Immature natural killer cell (primary cell): Measurements from ENCODE around the gene SLC24A3. TPM values are rescaled to one million over a fixed set of nuclear protein-coding genes. Genes with fewer than 3 reads are reported as not detected.

ENCODE experiments used
- DNase-seq, 3 donors: peaks; one replicate each; pipeline ENCODE4 v3.0.0; 2022; ENCODE audit warnings: mixed read lengths in 1 of 3
- H3K27ac Mint-ChIP-seq, 6 donors: one replicate each; pipeline ENCODE4 v1.8.0; 2020; ENCODE audit warnings: mixed read lengths in 6 of 6, mild to moderate bottlenecking in 5 of 6, inconsistent platforms in 4 of 6, moderate library complexity in 3 of 6
- H3K27me3 Mint-ChIP-seq, 3 donors: one replicate each; pipeline ENCODE4 v1.8.0; 2020 to 2021; ENCODE audit warnings: low read depth in 3 of 3, mild to moderate bottlenecking in 3 of 3, mixed read lengths in 3 of 3, moderate library complexity in 3 of 3, inconsistent platforms in 1 of 3
- H3K36me3 Mint-ChIP-seq, 3 donors: one replicate each; pipeline ENCODE4 v1.8.0; 2020; ENCODE audit warnings: mixed read lengths in 3 of 3, inconsistent platforms in 2 of 3, mild to moderate bottlenecking in 2 of 3
- H3K4me1 Mint-ChIP-seq, 2 donors: one replicate each; pipeline ENCODE4 v1.8.0; 2020; ENCODE audit warnings: inconsistent platforms in 2 of 2, mild to moderate bottlenecking in 2 of 2, mixed read lengths in 2 of 2, moderate library complexity in 1 of 2
- H3K4me3 Mint-ChIP-seq, 5 donors: one replicate each; pipeline ENCODE4 v1.8.0; 2020; ENCODE audit warnings: mild to moderate bottlenecking in 5 of 5, mixed read lengths in 5 of 5, inconsistent platforms in 3 of 5, moderate library complexity in 3 of 5
- H3K9me3 Mint-ChIP-seq, 6 donors: one replicate each; pipeline ENCODE4 v1.8.0; 2020; ENCODE audit warnings: mild to moderate bottlenecking in 6 of 6, mixed read lengths in 6 of 6, inconsistent platforms in 4 of 6, moderate library complexity in 3 of 6
- polyA plus RNA-seq, 3 donors: library from polyadenylated mRNA; unstranded; fragments of 300-500 nt; fragmentation: Illumina TruSeq; gene quantifications; one replicate each; pipeline ENCODE4 v1.2.3, GENCODE V29; 2021

SLC24A3 gene
- polyA plus RNA-seq, 3 donors from 2014 or later: 0.10 TPM; not detected in 2

DNA sequence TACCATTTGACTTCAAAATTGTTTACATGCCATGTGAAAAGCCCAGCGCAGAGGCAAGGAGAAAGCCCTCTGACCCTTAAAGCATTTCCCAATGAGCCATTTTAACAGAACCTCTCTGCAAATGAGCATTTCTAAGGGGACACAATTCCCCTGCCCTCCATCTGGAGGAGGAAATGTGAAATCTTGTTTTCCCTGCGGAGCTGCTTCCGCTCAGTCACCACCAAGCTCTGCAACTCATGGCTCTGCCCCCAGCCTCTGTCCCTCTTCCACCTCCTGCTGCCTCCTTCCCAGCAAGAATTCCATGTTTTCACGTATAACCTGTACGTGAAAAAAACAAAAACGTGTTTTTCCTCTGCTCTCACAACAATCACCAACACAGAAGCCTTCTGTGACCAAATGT lies 557.9 kb downstream of the SLC24A3 start:
- Mint-ChIP-seq H3K27ac (no peak overlapping the region), H3K4me1 (no peaks in the 10 kb centered on the region), H3K36me3 (no peaks in the 10 kb centered on the region), H3K4me3 (no peak overlapping the region), H3K27me3 (peaks cover 6 to 10% (median 7%) of the 10 kb centered on the region in 3 donors), H3K9me3 (no peaks in the 10 kb centered on the region)
- DNase-seq: no peak

- no peak for DNase-seq
- Mint-ChIP-seq H3K27ac (no peak overlapping the region), H3K9me3 (no peaks in the 10 kb centered on the region), H3K4me1 (no peaks in the 10 kb centered on the region), H3K36me3 (no peaks in the 10 kb centered on the region), H3K4me3 (no peak overlapping the region), H3K27me3 (peaks cover 6 to 10% (median 7%) of the 10 kb centered on the region in 3 donors)
Measured at GRCh38 chr20:19771031-19771430, 558.6 kb downstream of the SLC24A3 start.
